HT1080 (cell line): ENCODE results near the gene DDX24. TPM values are rescaled to one million over a fixed set of nuclear protein-coding genes. Genes with fewer than 3 reads are reported as not detected.

ENCODE experiments used
- DNase-seq: peaks from one replicate; pipeline ENCODE4 v3.0.0-alpha.2; 2015; ENCODE audit warnings: low read depth
- polyA plus RNA-seq, 2 experiments: library from polyadenylated mRNA; depleted of rRNA; stranded (reverse); fragments of >200 nt; gene quantifications; 2 replicates each; pipeline ENCODE4 v1.2.3, GENCODE V29; 2015
- total RNA-seq: library from RNA; depleted of rRNA; stranded (reverse); fragments of >200 nt; shearing (Covaris generic); gene quantifications from 2 replicates; pipeline ENCODE4 v1.2.3, GENCODE V29; 2014; rRNA removed

The DDX24 gene, protein sequence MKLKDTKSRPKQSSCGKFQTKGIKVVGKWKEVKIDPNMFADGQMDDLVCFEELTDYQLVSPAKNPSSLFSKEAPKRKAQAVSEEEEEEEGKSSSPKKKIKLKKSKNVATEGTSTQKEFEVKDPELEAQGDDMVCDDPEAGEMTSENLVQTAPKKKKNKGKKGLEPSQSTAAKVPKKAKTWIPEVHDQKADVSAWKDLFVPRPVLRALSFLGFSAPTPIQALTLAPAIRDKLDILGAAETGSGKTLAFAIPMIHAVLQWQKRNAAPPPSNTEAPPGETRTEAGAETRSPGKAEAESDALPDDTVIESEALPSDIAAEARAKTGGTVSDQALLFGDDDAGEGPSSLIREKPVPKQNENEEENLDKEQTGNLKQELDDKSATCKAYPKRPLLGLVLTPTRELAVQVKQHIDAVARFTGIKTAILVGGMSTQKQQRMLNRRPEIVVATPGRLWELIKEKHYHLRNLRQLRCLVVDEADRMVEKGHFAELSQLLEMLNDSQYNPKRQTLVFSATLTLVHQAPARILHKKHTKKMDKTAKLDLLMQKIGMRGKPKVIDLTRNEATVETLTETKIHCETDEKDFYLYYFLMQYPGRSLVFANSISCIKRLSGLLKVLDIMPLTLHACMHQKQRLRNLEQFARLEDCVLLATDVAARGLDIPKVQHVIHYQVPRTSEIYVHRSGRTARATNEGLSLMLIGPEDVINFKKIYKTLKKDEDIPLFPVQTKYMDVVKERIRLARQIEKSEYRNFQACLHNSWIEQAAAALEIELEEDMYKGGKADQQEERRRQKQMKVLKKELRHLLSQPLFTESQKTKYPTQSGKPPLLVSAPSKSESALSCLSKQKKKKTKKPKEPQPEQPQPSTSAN
- 180 and 197 TPM in 2 replicates for total RNA-seq
- 127 and 133 TPM in 2 replicates for polyA plus RNA-seq (2015; cell fraction: cytosol; rRNA removed)
- polyA plus RNA-seq (2015; cell fraction: nucleus; rRNA removed): 263 and 283 TPM in 2 replicates

DNA sequence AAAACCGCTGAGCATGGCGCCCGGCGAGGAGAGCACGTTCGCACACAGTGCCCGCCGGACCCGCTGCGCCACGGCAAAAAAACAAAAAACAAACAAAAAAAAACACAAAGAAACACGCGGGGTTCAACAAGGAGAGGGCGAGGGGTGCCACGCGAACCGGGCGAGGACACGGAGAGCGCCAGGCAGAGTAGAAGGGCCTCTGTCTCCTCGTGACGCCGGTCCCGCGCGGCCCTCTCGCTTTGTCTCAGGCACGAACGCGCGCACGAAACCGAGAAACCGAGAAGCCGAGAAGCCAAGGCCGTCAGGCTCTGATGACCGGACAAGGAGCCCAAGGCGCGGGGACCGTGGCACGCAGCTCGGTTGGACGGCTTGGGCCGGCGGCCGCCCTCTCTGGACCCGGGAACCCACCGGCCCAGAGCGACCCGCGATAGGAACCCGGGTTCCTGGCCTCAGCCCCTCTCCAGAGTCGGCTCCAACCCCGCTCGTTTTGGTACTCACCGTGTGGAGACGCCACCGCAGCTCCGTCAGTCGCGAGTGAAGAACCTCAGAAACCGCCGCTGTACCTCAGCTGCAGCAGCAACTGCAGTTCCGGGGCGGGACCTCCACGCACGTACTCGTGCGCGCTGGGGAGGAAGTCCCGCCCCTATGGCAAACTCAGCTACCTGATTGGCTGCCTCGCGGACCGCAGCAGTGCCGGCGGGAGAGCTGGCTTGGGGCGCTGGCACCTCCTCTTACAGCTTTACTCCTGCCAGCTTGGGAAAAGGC is at the start of gene DDX24, which contains the start of gene IFI27L1:
DDX24 (minus strand) TSS at position 582 of the 765 bp plus-strand sequence. CDS start 1,460 bp downstream, outside the sequence.
IFI27L1 (plus strand) TSS at position 690 of the 765 bp plus-strand sequence. CDS start 15,628 bp downstream, outside the sequence.
- DNase-seq: peak; percentile 92

DNA sequence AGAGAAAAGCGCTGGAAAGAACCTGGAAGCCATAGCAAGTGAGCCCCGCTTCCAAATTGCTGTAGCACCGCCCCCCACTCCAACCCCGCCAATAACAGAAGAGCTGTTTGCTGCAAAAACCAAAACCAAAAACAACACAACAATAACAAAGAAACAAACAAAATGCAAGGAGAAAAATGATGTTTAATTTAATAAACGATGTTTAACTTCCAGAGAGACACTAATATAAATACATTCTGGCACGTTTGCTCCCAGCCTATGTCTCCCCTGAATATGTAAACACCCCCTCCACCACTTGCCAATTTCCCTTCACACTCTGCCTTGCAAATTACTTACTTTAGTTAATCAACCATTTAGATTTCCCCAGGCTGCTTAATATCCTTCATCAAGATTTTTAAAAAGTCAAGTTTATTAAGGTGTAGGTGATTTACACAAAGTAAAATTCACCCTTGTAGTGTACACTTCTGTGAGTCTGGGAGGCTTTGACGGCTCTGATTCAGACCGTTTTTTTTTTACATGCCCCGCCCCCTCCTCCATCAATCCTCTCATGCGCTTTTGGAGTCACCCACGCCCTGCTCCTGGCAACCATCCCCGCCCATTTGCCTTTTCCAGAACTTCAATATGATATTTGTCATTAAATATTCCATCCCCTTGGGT is 48.9 kb upstream of the DDX24 start:
- DNase-seq: peak; percentile 68

DNA sequence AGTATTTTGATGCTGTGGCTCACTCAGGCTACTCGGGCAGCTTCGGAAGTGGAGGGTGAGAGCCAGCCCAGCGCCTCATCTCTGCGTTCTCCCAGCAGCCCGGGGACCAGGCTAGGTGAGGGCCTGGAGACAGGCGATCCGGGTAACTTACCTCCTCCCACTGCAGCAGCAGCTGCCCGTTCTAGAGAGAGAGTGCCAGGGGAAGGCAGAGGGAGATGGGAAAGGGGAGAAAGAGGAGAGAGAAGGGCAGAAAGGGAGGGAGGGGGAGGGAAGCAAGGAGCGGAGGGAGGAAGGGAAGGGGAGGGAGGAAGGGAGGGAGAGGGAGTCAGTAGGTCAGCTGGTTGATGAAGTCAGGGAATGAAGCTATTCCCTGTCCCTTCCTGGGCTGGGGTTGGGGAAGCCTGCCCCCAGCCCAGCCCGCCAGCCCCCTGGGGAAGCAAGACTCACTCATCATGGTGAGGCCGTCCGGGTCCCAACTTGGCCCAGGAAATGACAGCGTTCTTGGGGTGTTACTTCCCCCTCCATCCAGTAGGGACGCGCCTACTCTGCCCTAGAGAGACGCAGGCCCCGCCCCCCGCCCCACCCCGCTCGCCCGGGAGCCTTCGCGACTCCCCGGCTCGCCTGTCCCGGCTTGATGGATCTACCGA is 48.2 kb upstream of the DDX24 start, which contains the start of gene IFI27L2:
IFI27L2 (minus strand) TSS at position 494 of the 647 bp plus-strand sequence; CDS start at position 454, 40 bp downstream.
- peak; percentile 82 for DNase-seq

DNA sequence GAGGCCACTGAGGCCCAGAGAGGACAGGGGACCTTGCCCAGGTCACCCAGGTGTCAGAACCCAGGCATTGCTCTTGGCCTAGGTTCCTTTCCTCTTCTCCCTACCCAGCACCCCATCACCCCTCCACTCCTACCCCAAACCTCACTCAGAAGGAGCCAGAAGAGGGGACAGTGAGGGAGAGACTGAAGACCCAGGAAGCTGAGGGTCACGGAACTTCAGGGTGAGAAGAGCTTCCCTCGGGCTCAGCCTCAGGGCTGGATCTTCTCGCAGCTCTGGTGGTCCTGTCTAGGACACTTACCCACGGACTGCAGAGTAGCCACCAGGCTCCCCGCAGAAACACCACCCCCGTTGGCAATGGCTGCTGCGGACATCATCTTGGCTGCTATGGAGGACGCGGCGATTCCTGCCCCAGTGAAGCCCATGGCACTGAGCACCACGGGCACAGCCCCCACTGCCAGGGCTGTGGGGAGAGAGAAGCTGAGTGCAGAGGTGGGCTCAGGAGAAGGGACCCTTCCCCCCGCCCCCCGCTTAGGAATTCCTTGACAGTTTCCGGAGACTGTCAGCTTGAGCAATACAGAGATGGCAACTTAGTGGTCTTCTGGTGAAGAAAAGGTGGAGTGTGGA is 47.3 kb upstream of the DDX24 start:
- DNase-seq: no peak

DNA sequence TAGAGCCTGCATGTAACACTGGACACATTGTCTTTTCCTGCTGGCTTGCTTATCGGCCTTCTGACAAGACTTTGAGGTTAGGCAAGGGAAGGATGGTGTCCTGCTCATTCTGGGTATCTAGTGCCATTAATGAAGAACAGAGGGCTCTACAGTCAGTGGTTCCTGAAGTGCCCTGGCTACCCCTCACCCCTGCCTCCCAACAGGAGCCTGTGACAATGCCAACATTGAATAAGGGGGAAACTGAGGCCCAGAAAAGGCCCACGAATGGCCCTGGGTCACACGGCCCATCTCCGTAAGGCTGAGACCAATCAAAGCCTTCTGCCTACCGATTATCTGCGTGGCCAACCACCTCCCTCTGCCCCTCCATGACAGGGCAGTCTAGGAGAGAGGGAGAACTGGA is 46.3 kb upstream of the DDX24 start:
- no peak for DNase-seq

DNA sequence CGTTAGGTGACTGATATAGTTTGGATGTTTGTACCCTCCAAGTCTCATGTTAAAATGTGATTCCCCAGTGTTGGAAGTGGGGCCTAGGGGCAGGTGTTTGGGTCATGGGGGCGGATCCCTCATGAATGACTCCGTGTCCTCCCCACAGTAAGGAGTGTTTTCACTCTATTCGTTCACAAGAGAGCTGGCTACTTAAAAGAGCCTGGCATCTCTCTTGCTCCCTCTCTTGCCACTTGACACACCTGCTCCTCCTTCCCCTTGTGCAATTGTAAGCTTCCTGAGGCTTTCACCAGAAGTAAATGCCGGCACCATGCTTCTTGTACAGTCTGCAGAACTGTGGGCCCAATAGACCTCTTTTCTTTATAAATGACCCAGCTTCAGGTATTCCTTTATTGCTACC is 45.8 kb upstream of the DDX24 start:
- no peak for DNase-seq

DNA sequence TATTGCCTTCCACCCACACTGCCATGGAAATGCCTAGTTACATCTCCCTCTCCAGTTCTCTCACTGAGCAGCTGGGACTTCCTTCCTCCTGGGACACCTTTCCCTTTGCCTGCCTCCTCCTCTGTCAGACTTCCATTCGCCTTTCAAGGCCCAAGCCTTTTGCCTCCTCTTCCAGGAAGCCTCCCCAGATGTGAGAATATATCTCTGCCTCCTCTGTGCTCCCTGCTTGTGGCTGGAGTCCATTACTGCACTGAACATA is 45.3 kb upstream of the DDX24 start:
- no peak for DNase-seq

DNA sequence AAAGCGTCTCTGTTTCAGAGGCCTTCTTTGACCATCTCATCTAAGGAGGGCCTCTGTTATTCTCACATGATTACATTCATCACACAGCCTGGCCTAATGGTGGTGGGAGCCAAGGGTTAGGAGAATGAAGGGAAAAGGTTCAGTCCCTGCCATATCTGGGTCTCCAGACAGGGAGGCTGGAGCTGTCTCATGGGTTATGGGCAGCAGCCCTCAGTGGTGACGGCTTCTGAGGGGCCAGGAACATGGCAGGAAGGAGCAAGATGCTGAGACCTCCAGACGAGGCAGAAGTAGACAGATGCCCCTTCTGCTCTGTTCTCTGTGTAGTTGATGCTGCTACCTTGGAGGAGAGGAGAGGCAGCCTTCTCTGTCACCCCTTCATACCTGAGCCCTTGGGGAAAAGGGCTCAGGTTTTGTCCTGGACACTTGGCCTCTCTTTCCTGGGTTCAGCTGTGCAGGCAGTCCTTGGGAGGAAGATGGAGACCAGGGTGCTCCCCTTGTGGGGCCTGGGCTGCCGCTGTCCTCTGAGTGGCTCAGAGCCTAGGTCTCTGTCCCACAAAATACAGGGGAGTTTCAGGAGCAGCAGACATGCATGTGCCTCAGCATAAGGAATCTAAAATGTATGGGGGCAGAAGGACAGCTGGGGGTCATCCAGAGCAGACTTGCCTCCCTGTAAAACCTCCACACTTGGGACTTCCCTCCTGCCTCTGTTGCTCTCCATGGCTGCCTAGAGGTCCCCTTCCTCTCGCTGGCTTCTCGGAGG is 44.8 kb upstream of the DDX24 start:
- DNase-seq: no peak

DNA sequence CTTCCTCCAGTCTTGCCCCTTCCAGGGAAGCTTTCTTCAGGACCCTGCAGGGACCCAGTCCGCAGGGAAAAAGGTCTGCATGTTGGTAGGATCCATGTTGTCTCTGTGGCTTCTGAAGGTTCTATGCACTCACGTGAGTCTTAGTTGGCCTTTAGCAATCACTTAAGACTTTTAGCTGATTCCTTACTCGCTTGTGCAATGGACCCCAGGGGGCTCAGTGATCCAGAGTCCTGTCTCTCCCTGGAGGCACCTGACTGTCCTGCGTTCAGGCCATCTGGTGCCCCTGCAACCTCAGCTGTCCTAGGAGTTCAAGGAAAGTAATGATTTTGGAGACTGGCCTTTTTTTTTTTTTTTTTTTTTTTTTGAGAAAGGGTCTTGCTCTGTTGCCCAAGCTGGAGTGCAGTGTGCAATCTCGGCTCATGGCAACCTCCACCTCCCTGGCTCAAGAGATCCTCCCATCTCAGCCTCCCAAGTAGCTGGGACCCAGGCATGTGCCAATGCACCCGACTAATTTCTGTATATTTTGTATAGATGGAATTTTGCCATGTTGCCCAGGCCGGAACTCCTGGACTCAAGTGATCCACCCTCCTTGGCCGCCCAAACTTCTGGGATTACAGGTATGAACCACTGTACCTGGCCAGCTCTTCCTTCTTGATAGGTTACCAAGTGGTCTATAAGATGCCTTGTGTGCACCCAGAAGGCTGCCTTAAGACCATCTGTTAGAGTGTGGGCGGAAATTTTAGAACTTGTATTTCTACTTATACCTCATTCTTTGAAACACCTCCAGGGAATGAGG is 43.8 kb upstream of the DDX24 start:
- DNase-seq: no peak

DNA sequence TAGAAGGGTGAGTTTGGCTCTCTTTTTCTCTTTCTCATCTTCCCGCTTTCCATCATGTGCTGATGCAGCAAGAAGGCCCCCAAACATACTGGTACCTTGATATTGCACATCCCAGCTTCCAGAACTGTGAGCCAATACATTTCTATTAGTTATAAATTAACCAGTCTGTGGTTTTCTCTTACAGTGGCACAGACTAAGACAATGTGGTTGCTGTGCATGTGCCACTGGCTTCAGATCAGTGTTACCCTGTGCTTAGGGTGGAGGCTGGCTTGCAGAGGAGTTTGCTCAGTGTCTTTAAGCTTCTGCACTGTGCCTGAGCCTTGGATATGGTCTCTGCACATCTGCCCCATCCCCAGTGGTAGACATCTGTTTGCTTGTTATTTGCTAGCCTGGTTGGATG is 42.9 kb upstream of the DDX24 start:
- DNase-seq: no peak

DNA sequence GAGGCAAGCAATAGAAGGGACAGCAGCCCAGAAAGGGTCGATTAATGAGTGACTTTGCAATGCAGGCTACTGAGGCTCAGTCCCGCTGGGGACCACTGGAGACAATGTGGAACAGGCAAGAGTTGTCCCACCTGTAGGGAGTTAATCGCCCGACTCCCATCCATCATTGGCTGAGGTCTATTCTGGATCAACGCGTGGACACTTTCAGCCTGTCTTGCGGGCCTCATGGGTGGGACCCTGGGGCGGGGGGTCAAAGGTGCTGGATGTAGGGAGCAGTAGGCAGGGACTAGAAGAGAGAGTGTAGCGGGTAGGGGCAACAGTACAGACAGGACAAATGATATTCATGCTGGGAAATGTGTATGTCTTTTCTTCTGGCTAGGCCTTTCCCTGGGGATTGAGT is 42.3 kb upstream of the DDX24 start:
- no peak for DNase-seq

DNA sequence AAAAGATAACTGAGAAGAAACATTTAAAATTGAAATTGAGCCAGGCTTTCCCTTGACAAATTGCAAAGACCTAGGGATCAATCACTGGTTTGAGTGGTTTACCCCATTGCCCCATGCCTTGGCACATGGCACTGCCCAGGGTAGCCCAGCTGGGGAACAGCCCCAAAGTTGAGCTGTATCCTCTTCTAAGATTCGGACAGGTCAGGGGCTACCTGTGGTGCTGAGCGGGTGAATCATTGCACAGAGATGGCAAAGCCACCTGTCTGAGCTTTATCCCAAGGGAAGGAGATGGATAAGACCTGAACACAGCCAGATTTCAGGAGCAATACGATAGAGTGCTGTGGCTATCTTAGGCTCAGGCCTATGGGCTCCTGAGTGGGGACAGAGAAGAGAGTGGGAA is 41.4 kb upstream of the DDX24 start:
- no peak for DNase-seq

DNA sequence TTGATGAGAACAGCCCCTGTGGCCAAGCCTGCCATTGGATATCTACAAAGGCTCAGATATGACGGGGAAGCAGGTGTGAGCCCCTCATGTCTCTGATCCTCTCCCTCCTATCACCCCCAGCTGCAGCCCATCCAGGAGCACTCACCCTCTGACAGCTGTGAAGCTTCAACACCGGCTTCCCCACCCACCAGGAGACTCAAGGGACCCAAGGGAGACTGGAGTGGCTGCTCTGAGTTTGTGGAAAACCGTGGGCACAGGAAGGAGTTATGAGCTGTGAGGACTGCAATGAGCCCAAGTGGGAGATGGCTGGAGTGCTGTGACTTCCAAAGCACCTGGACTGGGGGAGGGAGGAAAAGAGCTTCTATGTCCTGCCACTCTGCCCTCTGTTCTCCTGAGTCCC is 40.5 kb upstream of the DDX24 start:
- no peak for DNase-seq

DNA sequence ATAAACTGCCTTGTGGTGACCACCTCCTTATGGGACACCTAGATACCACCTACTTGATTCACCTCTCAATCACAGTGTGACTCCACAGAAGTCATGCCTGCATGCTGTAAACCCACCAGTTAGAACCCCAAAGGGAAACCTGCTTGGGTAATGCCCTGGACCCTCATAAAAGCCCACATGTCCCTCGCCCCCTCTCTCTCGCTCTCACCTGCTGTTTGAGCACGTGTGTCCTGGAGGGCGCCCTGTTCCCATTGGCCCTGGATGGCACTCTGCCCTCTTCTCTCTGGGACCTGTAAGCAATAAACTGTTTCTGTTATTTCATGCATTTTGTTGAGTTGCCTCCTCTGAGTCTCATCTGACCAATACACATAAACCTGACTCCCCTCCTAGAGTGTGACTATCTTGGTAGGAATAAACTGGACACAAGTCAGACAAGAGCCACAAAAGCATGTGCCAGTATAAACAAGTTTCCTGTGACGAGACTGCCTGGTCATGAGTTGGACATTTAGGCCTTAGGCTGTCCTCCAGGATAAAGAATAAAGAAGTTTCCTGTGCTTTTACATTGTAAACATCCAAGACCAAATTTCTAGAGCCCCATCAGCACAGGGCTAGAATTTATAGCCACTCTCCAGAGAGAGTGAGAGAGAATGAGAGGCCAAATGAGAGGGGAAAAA is 39.8 kb upstream of the DDX24 start:
- peak; percentile 52 for DNase-seq

DNA sequence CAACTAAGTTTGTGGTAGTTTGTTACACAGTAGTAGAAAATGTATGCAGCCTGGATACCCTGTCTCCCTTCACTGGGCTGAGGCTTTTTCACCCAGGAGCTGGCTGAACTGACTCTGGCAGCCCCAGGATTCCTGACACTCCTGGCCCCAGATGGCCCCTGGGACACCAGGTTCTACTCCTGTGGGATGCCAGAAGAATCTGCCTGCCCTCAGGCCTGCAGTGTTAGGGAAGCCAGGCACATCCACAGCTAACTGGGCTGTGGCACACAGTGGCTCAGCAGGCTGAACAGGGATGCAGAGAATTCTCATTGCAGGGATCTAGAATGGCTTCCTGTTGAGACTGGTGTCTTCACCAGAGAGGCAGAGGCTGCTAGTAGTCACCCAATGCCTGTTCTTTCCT is 38.1 kb upstream of the DDX24 start:
- no peak for DNase-seq

DNA sequence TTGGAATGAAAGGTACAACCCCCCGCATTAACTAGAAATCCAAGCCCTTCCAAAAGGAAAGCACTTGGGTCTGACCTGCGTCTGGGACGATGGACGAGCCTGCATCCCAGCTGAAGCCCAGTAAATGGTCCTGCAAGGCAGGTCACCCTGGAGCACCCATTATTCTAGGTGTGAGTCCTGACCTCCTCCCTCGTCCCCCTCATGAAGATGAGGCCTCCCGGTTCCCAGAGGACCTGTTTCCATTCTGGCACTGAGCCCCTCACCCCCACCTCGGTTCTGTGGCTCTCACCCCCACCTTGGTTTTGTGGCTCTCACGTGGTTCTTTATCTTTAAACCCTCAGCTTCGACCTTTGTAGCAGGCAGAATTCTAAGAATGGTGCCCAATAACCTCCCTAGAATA is 36.9 kb upstream of the DDX24 start:
- DNase-seq: no peak

DNA sequence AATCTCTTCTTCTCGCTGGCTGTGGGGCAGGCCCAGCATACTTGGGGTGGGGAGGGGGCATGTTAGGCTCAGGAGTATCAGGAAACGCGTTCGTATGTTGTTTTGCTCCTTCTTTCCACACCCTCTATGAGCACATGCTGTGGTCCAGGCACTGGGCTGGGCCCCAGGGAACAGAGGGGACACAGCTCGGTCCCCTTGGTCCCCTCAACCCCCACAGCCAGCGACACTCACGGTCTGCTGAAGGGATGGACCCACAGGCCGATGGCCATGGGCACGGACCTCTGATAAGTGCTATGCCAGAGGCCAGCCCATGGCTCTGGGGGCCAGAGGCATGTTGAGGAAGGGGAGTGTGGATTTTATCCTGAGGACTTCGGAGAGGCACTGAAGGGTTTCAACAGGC is 35.7 kb upstream of the DDX24 start:
- DNase-seq: no peak

DNA sequence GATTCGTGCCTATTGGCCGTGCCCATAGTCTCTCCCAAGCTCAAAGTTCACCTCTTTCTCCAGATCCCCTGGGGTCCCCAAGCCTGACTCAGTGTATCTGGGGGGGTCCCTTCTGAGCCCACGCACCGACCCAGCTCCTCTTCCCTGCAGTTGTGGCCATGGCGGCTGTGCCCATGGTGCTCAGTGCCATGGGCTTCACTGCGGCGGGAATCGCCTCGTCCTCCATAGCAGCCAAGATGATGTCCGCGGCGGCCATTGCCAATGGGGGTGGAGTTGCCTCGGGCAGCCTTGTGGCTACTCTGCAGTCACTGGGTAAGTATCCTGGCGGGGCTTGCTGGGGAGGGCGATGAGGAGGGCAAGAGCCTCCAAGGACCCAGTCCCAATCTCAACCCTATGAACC is 34.6 kb upstream of the DDX24 start:
- DNase-seq: no peak
